ENCODE results near the gene LRRIQ1.

DNA sequence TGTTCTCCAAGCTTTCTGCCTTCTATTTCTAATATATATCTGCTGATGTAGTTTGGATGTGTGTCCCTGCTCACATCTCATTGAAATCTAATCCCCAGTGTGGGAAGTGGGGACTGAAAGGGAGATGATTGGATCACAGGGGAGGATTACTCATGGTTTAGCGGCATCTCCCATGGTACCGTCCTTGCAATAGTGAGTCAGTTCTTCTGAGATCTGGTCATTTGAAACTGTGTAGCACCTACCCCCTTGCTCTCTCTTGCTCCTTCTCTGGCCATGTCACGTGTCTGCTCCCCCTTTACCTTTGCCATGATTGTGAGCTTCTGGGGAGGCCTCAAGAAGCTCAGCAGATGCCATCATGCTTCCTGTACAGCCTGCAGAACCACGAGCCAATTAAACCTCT is 217.7 kb downstream of the LRRIQ1 start:
- no peak for TF ChIP-seq CTCF (conservative IDR thresholded peaks at IDR 0.05; ENCODE audit: low read depth, low read length)
- TF ChIP-seq EZH2 (IDR thresholded peaks at IDR 0.05; ENCODE audit: borderline replicate concordance, low read depth, low read length, poor library complexity, severe bottlenecking) = no peak
